H9 (cell line): ENCODE data around the gene C3orf85. TPM values are rescaled to one million over a fixed set of nuclear protein-coding genes. Genes with fewer than 3 reads are reported as not detected.

Source experiments
- DNase-seq: peaks from one replicate; pipeline ENCODE4 v3.0.0-alpha.2; 2017
- H2AFZ ChIP-seq: one replicate; pipeline ENCODE4 v1.6.1; 2013; ENCODE audit warnings: mild to moderate bottlenecking, low read length, control low read depth, moderate library complexity
- H2AK5ac ChIP-seq: 2 replicates; pipeline ENCODE4 v1.6.1; 2013; ENCODE audit warnings: low read length, control low read depth, mixed read lengths; ENCODE audit not compliant: insufficient read length
- H2BK120ac ChIP-seq: one replicate; pipeline ENCODE4 v1.6.1; 2013; ENCODE audit warnings: low read depth, mild to moderate bottlenecking, low read length, control low read depth, inconsistent platforms; ENCODE audit not compliant: poor library complexity, severe bottlenecking
- H2BK12ac ChIP-seq: 2 replicates; pipeline ENCODE4 v1.6.1; 2013; ENCODE audit warnings: low read length, control low read depth, mixed read lengths, low read depth; ENCODE audit not compliant: insufficient read length
- H2BK15ac ChIP-seq: 2 replicates; pipeline ENCODE4 v1.6.1; 2013; ENCODE audit warnings: low read depth, low read length, control low read depth
- H2BK20ac ChIP-seq: one replicate; pipeline ENCODE4 v1.6.1; 2013; ENCODE audit warnings: low read depth, mild to moderate bottlenecking, low read length, control low read depth, inconsistent platforms; ENCODE audit not compliant: poor library complexity, severe bottlenecking
- H2BK5ac ChIP-seq: 2 replicates; pipeline ENCODE4 v1.6.1; 2013; ENCODE audit warnings: low read length, control low read depth, mixed read lengths; ENCODE audit not compliant: insufficient read length
- H3K14ac ChIP-seq: 2 replicates; pipeline ENCODE4 v1.6.1; 2013; ENCODE audit warnings: low read length, control low read depth; ENCODE audit not compliant: insufficient read depth
- H3K18ac ChIP-seq: 2 replicates; pipeline ENCODE4 v1.6.1; 2013; ENCODE audit warnings: low read depth, mild to moderate bottlenecking, mixed read lengths, low read length, control low read depth; ENCODE audit not compliant: insufficient read length
- H3K23ac ChIP-seq: 2 replicates; pipeline ENCODE4 v1.6.1; 2013; ENCODE audit warnings: low read length, control low read depth, mixed read lengths, low read depth; ENCODE audit not compliant: insufficient read length
- H3K23me2 ChIP-seq: 2 replicates; pipeline ENCODE4 v1.6.1; 2013; ENCODE audit warnings: low read depth, mild to moderate bottlenecking, mixed read lengths, low read length, control low read depth; ENCODE audit not compliant: insufficient read length, poor library complexity, severe bottlenecking
- H3K27ac ChIP-seq: 2 replicates; pipeline ENCODE4 v1.5.1; 2013; ENCODE audit warnings: low read length, control low read depth, mixed read lengths, low read depth; ENCODE audit not compliant: insufficient read length
- H3K27me3 ChIP-seq: 2 replicates; pipeline ENCODE4 v1.6.1; 2013; ENCODE audit warnings: low read length, control low read depth, inconsistent platforms; ENCODE audit not compliant: insufficient read depth
- H3K4ac ChIP-seq: 2 replicates; pipeline ENCODE4 v1.6.1; 2013; ENCODE audit warnings: low read depth, mild to moderate bottlenecking, control low read depth, inconsistent platforms, low read length, moderate library complexity
- H3K4me1 ChIP-seq: 2 replicates; pipeline ENCODE4 v1.6.1; 2013; ENCODE audit warnings: low read length, control low read depth, inconsistent platforms; ENCODE audit not compliant: insufficient read depth
- H3K4me2 ChIP-seq: 2 replicates; pipeline ENCODE4 v1.6.1; 2013; ENCODE audit warnings: low read length, control low read depth, mixed read lengths; ENCODE audit not compliant: insufficient read length, insufficient read depth
- H3K56ac ChIP-seq: 2 replicates; pipeline ENCODE4 v1.6.1; 2013; ENCODE audit warnings: low read depth, mild to moderate bottlenecking, mixed read lengths, low read length, control low read depth; ENCODE audit not compliant: insufficient read length
- H3K79me1 ChIP-seq: 2 replicates; pipeline ENCODE4 v1.6.1; 2013; ENCODE audit warnings: low read depth, mild to moderate bottlenecking, moderate library complexity, low read length, control low read depth, inconsistent platforms; ENCODE audit not compliant: insufficient read depth, poor library complexity, severe bottlenecking
- H3K79me2 ChIP-seq: 2 replicates; pipeline ENCODE4 v1.6.1; 2013; ENCODE audit warnings: low read length, control low read depth, inconsistent platforms; ENCODE audit not compliant: insufficient read depth
- H3K9ac ChIP-seq: 2 replicates; pipeline ENCODE4 v1.6.1; 2013; ENCODE audit warnings: low read length, control low read depth, mixed read lengths; ENCODE audit not compliant: insufficient read length; ENCODE audit errors: extremely low read depth
- H3K9me3 ChIP-seq: one replicate; pipeline ENCODE4 v1.6.1; 2013; ENCODE audit warnings: low read depth, low read length, inconsistent platforms; ENCODE audit not compliant: control insufficient read depth
- H3T11ph ChIP-seq: one replicate; pipeline ENCODE4 v1.6.1; 2013; ENCODE audit warnings: mild to moderate bottlenecking, low read length, control low read depth, inconsistent platforms
- H4K20me1 ChIP-seq: one replicate; pipeline ENCODE4 v1.6.1; 2013; ENCODE audit not compliant: control insufficient read depth, insufficient read length, insufficient read depth
- H4K5ac ChIP-seq: 2 replicates; pipeline ENCODE4 v1.6.1; 2013; ENCODE audit warnings: low read depth, mild to moderate bottlenecking, mixed read lengths, low read length, control low read depth; ENCODE audit not compliant: insufficient read length
- H4K8ac ChIP-seq: replicated peaks from 2 replicates; pipeline ENCODE4 v1.6.1; 2013; ENCODE audit warnings: low read length, control low read depth, mixed read lengths, low read depth; ENCODE audit not compliant: insufficient read length
- H4K91ac ChIP-seq: 2 replicates; pipeline ENCODE4 v1.6.1; 2013; ENCODE audit warnings: low read depth, mild to moderate bottlenecking, moderate library complexity, mixed read lengths, low read length, control low read depth; ENCODE audit not compliant: insufficient read length
- H3K27ac Mint-ChIP-seq, 3 experiments: 2 replicates in 2 of 3; 3 replicates in 1 of 3; pipeline ENCODE4 v1.8.0; 2020 to 2021; ENCODE audit warnings: mixed read lengths in 3 of 3, mild to moderate bottlenecking in 1 of 3, moderate library complexity in 1 of 3
- H3K27me3 Mint-ChIP-seq: 2 replicates; pipeline ENCODE4 v1.8.0; 2021; ENCODE audit warnings: low read depth, mild to moderate bottlenecking, moderate library complexity, mixed read lengths
- H3K36me3 Mint-ChIP-seq, 3 experiments: 2 replicates in 2 of 3; 3 replicates in 1 of 3; pipeline ENCODE4 v1.8.0; 2020 to 2021; ENCODE audit warnings: low read depth in 3 of 3, mixed read lengths in 3 of 3; ENCODE audit not compliant: insufficient read depth in 1 of 3
- H3K4me1 Mint-ChIP-seq, 2 experiments: 2 replicates each; pipeline ENCODE4 v1.8.0; 2020; ENCODE audit warnings: mixed read lengths in 2 of 2
- H3K4me3 Mint-ChIP-seq, 2 experiments: 2 replicates in 1 of 2; 3 replicates in 1 of 2; pipeline ENCODE4 v1.8.0; 2020 to 2021; ENCODE audit warnings: mild to moderate bottlenecking in 2 of 2, mixed read lengths in 2 of 2, moderate library complexity in 1 of 2
- H3K9me3 Mint-ChIP-seq, 2 experiments: 2 replicates in 1 of 2; 3 replicates in 1 of 2; pipeline ENCODE4 v1.8.0; 2020; ENCODE audit warnings: mild to moderate bottlenecking in 2 of 2, mixed read lengths in 2 of 2, moderate library complexity in 1 of 2
- CTCF ChIP-seq: fragments of 200-600 bp; sonication (generic); conservative IDR thresholded peaks from 3 replicates; pipeline ENCODE4 v1.8.0; 2021; ENCODE audit warnings: antibody characterized with exemption, mild to moderate bottlenecking
- total RNA-seq: library from RNA; stranded (reverse); gene quantifications from 2 replicates; pipeline ENCODE4 v1.2.1, GENCODE V29; 2021

Gene C3orf85
- total RNA-seq, 1 experiment from 2014 or later, result not detected

GRCh38 chr3:109184726-109185125, 48.2 kb downstream of the C3orf85 start:
- H3K23ac ChIP-seq, result no peak overlapping the region
- Mint-ChIP-seq H3K36me3 (peaks cover 0 to 3% (median 0%) of the 10 kb centered on the region in 3 experiments; a peak in 2 of 7 replicates), H3K4me3 (no peak overlapping the region), H3K9me3 (peaks cover 2 to 3% of the 10 kb centered on the region in 2 experiments; a peak in 3 of 5 replicates), H3K27ac (no peak overlapping the region), H3K27me3 (no peaks in the 10 kb centered on the region; the same call in 1 of the 2 replicates), H3K4me1 (peaks cover 10 to 11% of the 10 kb centered on the region in 2 experiments)
- no peaks in the 10 kb centered on the region for H3K4me1 ChIP-seq
- no peak overlapping the region for H2BK20ac ChIP-seq
- no peaks in the 10 kb centered on the region for H3K79me1 ChIP-seq
- no peak overlapping the region for H3K27ac ChIP-seq
- no peak overlapping the region for H3K4ac ChIP-seq
- H2BK120ac ChIP-seq, result no peak overlapping the region
- no peaks in the 10 kb centered on the region for H4K20me1 ChIP-seq
- H4K5ac ChIP-seq, result no peak overlapping the region
- no peak overlapping the region for H2AFZ ChIP-seq
- H3K79me2 ChIP-seq, result no peaks in the 10 kb centered on the region
- H3K14ac ChIP-seq, result no peak overlapping the region
- H3K27me3 ChIP-seq, result no peaks in the 10 kb centered on the region
- H3K56ac ChIP-seq, result no peak overlapping the region
- H2BK12ac ChIP-seq, result no peak overlapping the region
- H3T11ph ChIP-seq, result no peak overlapping the region
- H4K8ac ChIP-seq, result no peak overlapping the region
- no peak for DNase-seq
- no peaks in the 10 kb centered on the region for H3K23me2 ChIP-seq
- no peak overlapping the region for H2AK5ac ChIP-seq
- H2BK5ac ChIP-seq, result no peak overlapping the region
- no peak overlapping the region for H3K18ac ChIP-seq
- no peak overlapping the region for H3K9ac ChIP-seq
- H3K9me3 ChIP-seq, result no peaks in the 10 kb centered on the region
- no peak overlapping the region for H4K91ac ChIP-seq
- no peak overlapping the region for H2BK15ac ChIP-seq
- TF ChIP-seq CTCF, result no peak
- no peak overlapping the region for H3K4me2 ChIP-seq
